ENCODE data around the gene RPAIN. TPM values are rescaled to one million over a fixed set of nuclear protein-coding genes. Genes with fewer than 3 reads are reported as not detected.
A peak's percentile ranks its signal among the peaks of the same experiment; 100 is the strongest.

RPAIN gene
- total and polyA plus RNA-seq, 2 of the 13 experiments (the other 11 are each of a cell fraction or from before 2014, with no cell fraction given): 42.1 to 58.5 TPM

DNA sequence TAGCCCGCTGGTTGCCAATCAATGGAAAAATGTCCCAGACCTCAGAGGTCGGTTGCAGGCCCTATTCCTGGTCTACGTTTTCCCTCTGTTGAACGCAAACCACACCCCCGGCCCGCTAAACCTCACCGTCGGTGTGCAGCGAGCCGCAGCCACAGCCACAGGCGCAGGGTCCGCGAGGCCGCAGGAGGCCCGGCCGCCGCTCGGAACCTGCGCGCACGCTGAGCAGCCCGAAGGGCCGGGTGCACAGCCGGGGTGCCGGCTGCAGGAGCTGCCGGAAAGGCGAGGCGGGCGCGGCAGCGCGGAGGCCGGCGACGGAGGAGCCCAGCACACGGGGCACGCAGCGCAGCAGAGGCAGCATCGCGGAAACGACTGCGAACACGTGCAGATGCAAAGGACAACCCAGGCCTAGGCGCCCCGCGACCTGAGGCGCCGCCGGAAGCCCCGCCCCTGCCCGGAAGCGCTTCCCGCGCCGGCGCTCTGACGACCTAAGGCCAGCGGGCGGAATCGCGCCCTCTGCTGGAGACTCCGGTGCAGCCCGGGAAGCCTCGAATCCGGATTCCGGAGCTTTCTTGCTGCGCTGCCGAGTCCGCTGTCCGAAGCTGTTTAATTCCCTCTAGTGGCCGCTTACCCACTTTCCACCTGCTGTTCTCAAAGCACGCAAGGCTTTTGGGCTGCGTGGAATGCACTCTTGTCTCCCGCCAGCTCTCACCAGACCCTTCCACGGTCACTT, 18.9 kb downstream of the RPAIN start, which contains the start of gene C1QBP (continued):
- peak; percentile 78; the same call in 1 of the 2 replicates for TF ChIP-seq REL (CRISPR knock-in tag; conservative IDR thresholded peaks at IDR 0.05)
- peak; percentile 84 to 93 for TF ChIP-seq POLR2A (IDR thresholded peaks at IDR 0.05; ENCODE audit: insufficient read depth in 1 of 2, low read depth in 2 of 2, low read length in 2 of 2)
- 0 out of 4 replicates have a peak, but pooled peaks of 1 of the 2 experiments have one; percentile 19 for TF ChIP-seq EP300 (IDR thresholded peaks at IDR 0.05; ENCODE audit: low read depth in 2 of 2, low read length in 2 of 2)
- TF ChIP-seq EP300 (CRISPR knock-in tag; IDR thresholded peaks at IDR 0.05; ENCODE audit: borderline replicate concordance): no peak
- TF ChIP-seq ZNF704 (CRISPR knock-in tag; IDR thresholded peaks at IDR 0.05; ENCODE audit: borderline replicate concordance): peak; percentile 76
- TF ChIP-seq ZNF329 (CRISPR knock-in tag; IDR thresholded peaks at IDR 0.05; ENCODE audit: low read depth): no peak; the same call in 1 of the 2 replicates
- peak; percentile 91; the same call in 1 of the 2 replicates for TF ChIP-seq ZNF678 (CRISPR knock-in tag; IDR thresholded peaks at IDR 0.05)
- no peak for TF ChIP-seq KLF13 (CRISPR knock-in tag; IDR thresholded peaks at IDR 0.05)
- TF ChIP-seq, protein P1, sequence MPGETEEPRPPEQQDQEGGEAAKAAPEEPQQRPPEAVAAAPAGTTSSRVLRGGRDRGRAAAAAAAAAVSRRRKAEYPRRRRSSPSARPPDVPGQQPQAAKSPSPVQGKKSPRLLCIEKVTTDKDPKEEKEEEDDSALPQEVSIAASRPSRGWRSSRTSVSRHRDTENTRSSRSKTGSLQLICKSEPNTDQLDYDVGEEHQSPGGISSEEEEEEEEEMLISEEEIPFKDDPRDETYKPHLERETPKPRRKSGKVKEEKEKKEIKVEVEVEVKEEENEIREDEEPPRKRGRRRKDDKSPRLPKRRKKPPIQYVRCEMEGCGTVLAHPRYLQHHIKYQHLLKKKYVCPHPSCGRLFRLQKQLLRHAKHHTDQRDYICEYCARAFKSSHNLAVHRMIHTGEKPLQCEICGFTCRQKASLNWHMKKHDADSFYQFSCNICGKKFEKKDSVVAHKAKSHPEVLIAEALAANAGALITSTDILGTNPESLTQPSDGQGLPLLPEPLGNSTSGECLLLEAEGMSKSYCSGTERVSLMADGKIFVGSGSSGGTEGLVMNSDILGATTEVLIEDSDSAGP (CRISPR knock-in tag; IDR thresholded peaks at IDR 0.05; ENCODE audit: borderline replicate concordance): peak; percentile 89
- 0 out of 2 replicates have a peak, but pooled peaks have one; percentile 68 for TF ChIP-seq ZBTB42 (CRISPR knock-in tag; IDR thresholded peaks at IDR 0.05)
- TF ChIP-seq, protein P2, sequence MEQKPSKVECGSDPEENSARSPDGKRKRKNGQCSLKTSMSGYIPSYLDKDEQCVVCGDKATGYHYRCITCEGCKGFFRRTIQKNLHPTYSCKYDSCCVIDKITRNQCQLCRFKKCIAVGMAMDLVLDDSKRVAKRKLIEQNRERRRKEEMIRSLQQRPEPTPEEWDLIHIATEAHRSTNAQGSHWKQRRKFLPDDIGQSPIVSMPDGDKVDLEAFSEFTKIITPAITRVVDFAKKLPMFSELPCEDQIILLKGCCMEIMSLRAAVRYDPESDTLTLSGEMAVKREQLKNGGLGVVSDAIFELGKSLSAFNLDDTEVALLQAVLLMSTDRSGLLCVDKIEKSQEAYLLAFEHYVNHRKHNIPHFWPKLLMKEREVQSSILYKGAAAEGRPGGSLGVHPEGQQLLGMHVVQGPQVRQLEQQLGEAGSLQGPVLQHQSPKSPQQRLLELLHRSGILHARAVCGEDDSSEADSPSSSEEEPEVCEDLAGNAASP (CRISPR knock-in tag; IDR thresholded peaks at IDR 0.05; ENCODE audit: borderline replicate concordance): peak; percentile 70; the same call in 1 of the 2 replicates
- peak; percentile 70; the same call in 1 of the 2 replicates for TF ChIP-seq ZFP90 (CRISPR knock-in tag; IDR thresholded peaks at IDR 0.05; ENCODE audit: borderline replicate concordance)
- TF ChIP-seq XBP1 (CRISPR knock-in tag; IDR thresholded peaks at IDR 0.05): peak; percentile 66; the same call in 1 of the 2 replicates
- peak; percentile 94 for TF ChIP-seq AGO2 (optimal IDR thresholded peaks at IDR 0.05; ENCODE audit: low read depth, low read length)
- no peak for TF ChIP-seq ZNF180 (CRISPR knock-in tag; IDR thresholded peaks at IDR 0.05; ENCODE audit: borderline replicate concordance, low read depth)
- TF ChIP-seq ZNF367 (CRISPR knock-in tag; IDR thresholded peaks at IDR 0.05; ENCODE audit: borderline replicate concordance): 0 out of 2 replicates have a peak, but pooled peaks have one; percentile 60
- 0 out of 2 replicates have a peak, but pooled peaks have one; percentile 34 for TF ChIP-seq HBP1 (CRISPR knock-in tag; IDR thresholded peaks at IDR 0.05; ENCODE audit: low read depth)
- TF ChIP-seq MZF1 (CRISPR knock-in tag; IDR thresholded peaks at IDR 0.05; ENCODE audit: borderline replicate concordance): no peak
- no peak for TF ChIP-seq NFE2L2 (IDR thresholded peaks at IDR 0.05; ENCODE audit: low read length)
- peak; percentile 75 for TF ChIP-seq BHLHE40 (IDR thresholded peaks at IDR 0.05; ENCODE audit: low read length)
- TF ChIP-seq ZFY (CRISPR knock-in tag; IDR thresholded peaks at IDR 0.05): peak; percentile 100
- no peak for TF ChIP-seq ZNF30 (CRISPR knock-in tag; IDR thresholded peaks at IDR 0.05)
- peak; percentile 86 for TF ChIP-seq RFXAP (CRISPR knock-in tag; IDR thresholded peaks at IDR 0.05; ENCODE audit: borderline replicate concordance)
